H1 (cell line): Measurements from ENCODE around the gene ZNF624. TPM values are rescaled to one million over a fixed set of nuclear protein-coding genes. Genes with fewer than 3 reads are reported as not detected.
A peak's percentile ranks its signal among the peaks of the same experiment; 100 is the strongest.
"Not testable (repeated sequence)": the region's sequence is repeated elsewhere in the genome, so short reads cannot be mapped to it uniquely, and the experiment has no call there.

Experiments used
- CTCF ChIA-PET: fragments of 300-600 bp; sonication (Branson Sonifier 250); formaldehyde crosslinking; loops from one replicate; lab custom pipeline; 2021; ENCODE audit not compliant: partially characterized antibody; lab: Charles Lee
- POLR2A ChIA-PET: fragments of 300-600 bp; sonication (Branson Sonifier 250); formaldehyde crosslinking; loops from one replicate; lab custom pipeline; 2021; ENCODE audit warnings: inconsistent platforms; ENCODE audit not compliant: partially characterized antibody; lab: Charles Lee
- DNase-seq, 2 experiments: peaks; one replicate each; pipeline versions ENCODE4 v3.0.0 to v3.0.0-alpha.2; 2010 to 2022; ENCODE audit warnings: low spot score in 2 of 2, low read depth in 1 of 2, mixed read lengths in 1 of 2
- FAIRE-seq: peaks from 2 replicates; lab custom pipeline; 2011; peaks lifted over from hg19 to GRCh38; lab: Jason Lieb, UNC
- H2AFZ ChIP-seq: 2 replicates; pipeline ENCODE4 v1.8.1; 2012; ENCODE audit warnings: low read length, inconsistent platforms
- H2AK5ac ChIP-seq: 2 replicates; pipeline ENCODE4 v1.6.1; 2013; ENCODE audit warnings: low read depth, low read length
- H2BK120ac ChIP-seq: replicated peaks from 2 replicates; pipeline ENCODE3; 2013; ENCODE audit warnings: low read depth, low read length, inconsistent platforms
- H2BK12ac ChIP-seq: 2 replicates; pipeline ENCODE4 v1.6.1; 2013; ENCODE audit warnings: low read depth, low read length
- H2BK15ac ChIP-seq: 2 replicates; pipeline ENCODE4 v1.6.1; 2013; ENCODE audit warnings: low read length
- H2BK20ac ChIP-seq: 2 replicates; pipeline ENCODE4 v1.6.1; 2013; ENCODE audit warnings: low read length
- H2BK5ac ChIP-seq: 2 replicates; pipeline ENCODE4 v1.6.1; 2013; ENCODE audit warnings: low read depth, low read length
- H3K14ac ChIP-seq: 2 replicates; pipeline ENCODE4 v1.6.1; 2013; ENCODE audit warnings: inconsistent platforms; ENCODE audit not compliant: insufficient read length
- H3K18ac ChIP-seq: 2 replicates; pipeline ENCODE4 v1.6.1; 2013; ENCODE audit warnings: low read length; ENCODE audit errors: extremely low read depth
- H3K23ac ChIP-seq: 2 replicates; pipeline ENCODE4 v1.6.1; 2013; ENCODE audit warnings: inconsistent platforms; ENCODE audit not compliant: insufficient read length
- H3K23me2 ChIP-seq: 2 replicates; pipeline ENCODE4 v1.6.1; 2013; ENCODE audit warnings: low read depth, low read length
- H3K27ac ChIP-seq: 2 replicates; pipeline ENCODE4 v1.6.1; 2011; ENCODE audit warnings: low read depth, low read length, inconsistent platforms
- H3K27me3 ChIP-seq, 4 experiments: replicated peaks in 1 of 4; 1 replicate in 1 of 4; 2 replicates in 3 of 4; pipeline versions ENCODE4 v1.6.1 to v1.8.1; 2011 to 2013; ENCODE audit warnings: low read length in 3 of 4, mild to moderate bottlenecking in 3 of 4, inconsistent platforms in 2 of 4, mixed read lengths in 2 of 4, moderate library complexity in 1 of 4; ENCODE audit not compliant: control insufficient read depth in 3 of 4, insufficient read depth in 3 of 4; ENCODE audit errors: extremely low read depth in 1 of 4
- H3K36me3 ChIP-seq, 4 experiments: 2 replicates each; pipeline versions ENCODE4 v1.6.1 to v1.8.1; 2011 to 2013; ENCODE audit warnings: mild to moderate bottlenecking in 4 of 4, low read length in 3 of 4, moderate library complexity in 2 of 4, control low read depth in 1 of 4, inconsistent platforms in 1 of 4; ENCODE audit not compliant: insufficient read depth in 4 of 4, control insufficient read depth in 2 of 4
- H3K4ac ChIP-seq: replicated peaks from 2 replicates; pipeline ENCODE3; 2013; ENCODE audit warnings: low read length, low read depth, mixed read lengths, inconsistent platforms; ENCODE audit not compliant: insufficient read length
- H3K4me1 ChIP-seq, 4 experiments: replicated peaks in 1 of 4; 1 replicate in 1 of 4; 2 replicates in 3 of 4; pipeline versions ENCODE4 v1.6.1 to v1.8.1; 2011 to 2013; ENCODE audit warnings: low read length in 3 of 4, inconsistent platforms in 2 of 4, mixed read lengths in 1 of 4; ENCODE audit not compliant: insufficient read depth in 4 of 4, control insufficient read depth in 3 of 4
- H3K4me2 ChIP-seq, 2 experiments: 2 replicates each; pipeline versions ENCODE4 v1.6.1 to v1.8.1; 2011 to 2013; ENCODE audit warnings: low read depth in 2 of 2, low read length in 2 of 2, control low read depth in 1 of 2, inconsistent platforms in 1 of 2, mild to moderate bottlenecking in 1 of 2; ENCODE audit not compliant: insufficient read depth in 1 of 2
- H3K4me3 ChIP-seq, 4 experiments: fragments of 200-600, 300-600 bp in 1 of 4; sonication (generic), shearing (Covaris generic), sonication (Bioruptor Twin) in 1 of 4; 2 replicates each; pipeline versions ENCODE4 v1.5.1 to v1.8.1; 2011 to 2016; ENCODE audit warnings: low read length in 4 of 4, low read depth in 3 of 4, control low read depth in 2 of 4, inconsistent platforms in 2 of 4, mild to moderate bottlenecking in 2 of 4, mixed read lengths in 1 of 4, moderate library complexity in 1 of 4; ENCODE audit not compliant: insufficient read depth in 2 of 4; ENCODE audit errors: extremely low read depth in 1 of 4
- H3K56ac ChIP-seq: replicated peaks from 2 replicates; pipeline ENCODE3; 2013; ENCODE audit warnings: low read depth, mild to moderate bottlenecking, mixed read lengths, low read length, inconsistent platforms; ENCODE audit not compliant: insufficient read length
- H3K79me1 ChIP-seq: 2 replicates; pipeline ENCODE4 v1.6.1; 2013; ENCODE audit warnings: low read depth, low read length, control low read depth
- H3K79me2 ChIP-seq, 2 experiments: 2 replicates each; pipeline versions ENCODE4 v1.6.1 to v1.8.1; 2012 to 2013; ENCODE audit warnings: low read length in 2 of 2, mild to moderate bottlenecking in 2 of 2, inconsistent platforms in 1 of 2; ENCODE audit not compliant: insufficient read depth in 2 of 2, control insufficient read depth in 1 of 2
- H3K9ac ChIP-seq, 4 experiments: replicated peaks in 1 of 4; 1 replicate in 1 of 4; 2 replicates in 3 of 4; pipeline versions ENCODE4 v1.6.1 to v1.8.1; 2011 to 2013; ENCODE audit warnings: low read depth in 3 of 4, low read length in 3 of 4, control low read depth in 2 of 4, mild to moderate bottlenecking in 2 of 4, moderate library complexity in 2 of 4, inconsistent platforms in 1 of 4; ENCODE audit errors: extremely low read depth in 1 of 4
- H3K9me3 ChIP-seq, 2 experiments: 2 replicates each; pipeline versions ENCODE4 v1.6.1 to v1.8.1; 2012 to 2013; ENCODE audit warnings: mild to moderate bottlenecking in 2 of 2, moderate library complexity in 2 of 2, control low read depth in 1 of 2, inconsistent platforms in 1 of 2, low read depth in 1 of 2, low read length in 1 of 2, mixed read lengths in 1 of 2; ENCODE audit not compliant: insufficient read depth in 2 of 2
- H4K20me1 ChIP-seq, 2 experiments: replicated peaks in 1 of 2; 2 replicates each; pipeline versions ENCODE3 to v1.8.1; 2011 to 2013; ENCODE audit warnings: inconsistent platforms in 2 of 2, low read length in 2 of 2, mild to moderate bottlenecking in 1 of 2; ENCODE audit not compliant: insufficient read depth in 2 of 2, control insufficient read depth in 1 of 2
- H4K5ac ChIP-seq: 2 replicates; pipeline ENCODE4 v1.6.1; 2013; ENCODE audit warnings: low read length, low read depth, mixed read lengths, inconsistent platforms; ENCODE audit not compliant: insufficient read length
- H4K8ac ChIP-seq: 2 replicates; pipeline ENCODE4 v1.8.0; 2013; ENCODE audit warnings: mild to moderate bottlenecking, moderate library complexity, low read length, inconsistent platforms; ENCODE audit not compliant: insufficient read depth; ENCODE audit errors: extremely low read depth
- H4K91ac ChIP-seq: replicated peaks from 2 replicates; pipeline ENCODE3; 2013; ENCODE audit warnings: low read length, mixed read lengths, inconsistent platforms; ENCODE audit not compliant: insufficient read length
- MAX ChIP-seq: IDR thresholded peaks from 2 replicates; pipeline ENCODE4 v1.6.1; 2012; ENCODE audit warnings: inconsistent platforms
- WGBS, 2 experiments: shearing (Covaris generic) in 1 of 2; methylation state at CpG; one replicate each; pipeline versions ENCODE4 v1.1.6 to v1.1.7; 2013 to 2015; ENCODE audit warnings: low lambda C conversion rate in 2 of 2, mixed read lengths in 2 of 2, inconsistent platforms in 1 of 2, low coverage in 1 of 2, missing lambda C conversion rate in 1 of 2; ENCODE audit not compliant: insufficient replicate concordance in 2 of 2, insufficient coverage in 1 of 2, insufficient read length in 1 of 2; ENCODE audit errors: extremely low coverage in 1 of 2, missing lambda C conversion rate in 1 of 2; 5-methylcytosine and 5-hydroxymethylcytosine counted together
- polyA plus RNA-seq, 7 experiments: library from polyadenylated mRNA; depleted of rRNA in 3 of 7; stranded (reverse) in 5 of 7; unstranded in 2 of 7; fragments of >200 nt in 5 of 7; fragments of 200-250 nt in 2 of 7; gene quantifications; 1 replicate in 5 of 7; 2 replicates in 1 of 7; 4 replicates in 1 of 7; pipeline versions ENCODE4 v1.2.1 to v1.2.3, GENCODE V29; 2011 to 2013; ENCODE audit warnings: missing spikeins in 2 of 7, mixed read lengths in 2 of 7
- total RNA-seq: library from RNA; stranded (reverse); fragmentation: NEBNext Ultra II Directional; extraction: Animal tissue kit (Norgen Biotek cat#: 25700); gene quantifications from 2 replicates; pipeline ENCODE4 v1.2.1, GENCODE V29; 2021
- TF ChIP-seq, protein P1 (sequence below): IDR thresholded peaks from 2 replicates; pipeline ENCODE4 v1.6.1; 2012; ENCODE audit warnings: inconsistent platforms

ZNF624 gene
- total and polyA plus RNA-seq, 2 of the 8 experiments (the other 6 are each of a cell fraction or from before 2014, with no cell fraction given), result 0.39 to 2.5 TPM

GRCh38 chr17:16666907-16667636 lies 13.4 kb upstream of the ZNF624 start:
- H2BK20ac ChIP-seq, H4K5ac ChIP-seq, CTCF ChIA-PET, H3K23ac ChIP-seq, H2BK120ac ChIP-seq, H3K23me2 ChIP-seq, H2BK5ac ChIP-seq, H3K79me1 ChIP-seq, H4K91ac ChIP-seq, FAIRE-seq, H3K27ac ChIP-seq, H3K14ac ChIP-seq, H3K9ac ChIP-seq, H2AFZ ChIP-seq, H2BK12ac ChIP-seq, H3K56ac ChIP-seq, H3K27me3 ChIP-seq, H4K20me1 ChIP-seq, H3K36me3 ChIP-seq, H3K4me1 ChIP-seq, H3K79me2 ChIP-seq, H3K4ac ChIP-seq, H3K9me3 ChIP-seq, H2BK15ac ChIP-seq, H2AK5ac ChIP-seq: not testable (repeated sequence)
- 42% methylated on average over 26 of the region's 61 CpGs; no CpG with 5 or more reads in 1 of the 2 experiments for WGBS, 2 experiments
- Histone ChIP-seq H3K18ac (peak overlapping the region; percentile 71), H4K8ac (peak overlapping the region; percentile 68; the same call in 1 of the 2 replicates), H3K4me2 (peak overlapping the region; percentile 50 to 56), H3K4me3 (peak overlapping the region in 3 of 4 experiments; percentile 17 to 53 (median 36); a peak in 5 of 8 replicates)
- peak in 1 of 2 experiments; percentile 65 for DNase-seq
- peak; percentile 82 for TF ChIP-seq MAX
- TF ChIP-seq, protein P1, sequence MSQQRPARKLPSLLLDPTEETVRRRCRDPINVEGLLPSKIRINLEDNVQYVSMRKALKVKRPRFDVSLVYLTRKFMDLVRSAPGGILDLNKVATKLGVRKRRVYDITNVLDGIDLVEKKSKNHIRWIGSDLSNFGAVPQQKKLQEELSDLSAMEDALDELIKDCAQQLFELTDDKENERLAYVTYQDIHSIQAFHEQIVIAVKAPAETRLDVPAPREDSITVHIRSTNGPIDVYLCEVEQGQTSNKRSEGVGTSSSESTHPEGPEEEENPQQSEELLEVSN, result 0 out of 2 replicates have a peak, but pooled peaks have one; percentile 15
- POLR2A ChIA-PET, result interaction anchor here (1.1 to 1.3 kb wide), 2 partner anchors 8 to 9 kb away, joined by 3 read pairs; no protein-coding TSS in a partner anchor
